GM12864 (cell line): ENCODE measurements around the gene ANK2.

Experiments
- DNase-seq: peaks from one replicate; pipeline ENCODE4 v3.0.0-alpha.2; 2011; ENCODE audit warnings: low read depth
- H3K4me3 ChIP-seq: 2 replicates; pipeline ENCODE4 v1.5.1; 2011; ENCODE audit warnings: mild to moderate bottlenecking, low read depth, low read length, control low read depth
- TF ChIP-seq, protein P1 (sequence below): IDR thresholded peaks from 2 replicates; pipeline ENCODE4 v1.5.1; 2011; ENCODE audit warnings: low read depth, mild to moderate bottlenecking, moderate library complexity, low read length, control low read depth, inconsistent platforms; ENCODE audit errors: missing control alignments

The ANK2 gene

DNA sequence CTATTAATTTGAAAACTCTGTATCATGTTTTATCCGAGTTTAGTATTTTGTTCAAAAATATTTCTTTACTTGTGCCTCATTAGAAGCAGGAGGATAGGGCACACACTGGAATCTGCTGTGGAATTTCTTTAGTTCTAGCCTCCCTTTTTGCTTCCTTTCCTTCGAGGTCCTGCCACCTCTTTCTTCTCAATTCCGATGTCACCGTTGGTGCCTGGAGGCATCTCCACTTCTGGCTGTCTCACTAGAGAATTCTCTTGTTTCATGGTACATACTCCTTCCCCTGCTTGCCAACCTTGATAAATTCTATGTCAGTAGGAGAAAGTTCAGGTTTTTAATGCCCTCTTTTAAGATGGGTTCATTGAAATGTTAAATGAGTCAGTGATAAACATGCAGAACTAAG, 140.1 kb downstream of the ANK2 start:
- no peak for DNase-seq
- TF ChIP-seq, protein P1, sequence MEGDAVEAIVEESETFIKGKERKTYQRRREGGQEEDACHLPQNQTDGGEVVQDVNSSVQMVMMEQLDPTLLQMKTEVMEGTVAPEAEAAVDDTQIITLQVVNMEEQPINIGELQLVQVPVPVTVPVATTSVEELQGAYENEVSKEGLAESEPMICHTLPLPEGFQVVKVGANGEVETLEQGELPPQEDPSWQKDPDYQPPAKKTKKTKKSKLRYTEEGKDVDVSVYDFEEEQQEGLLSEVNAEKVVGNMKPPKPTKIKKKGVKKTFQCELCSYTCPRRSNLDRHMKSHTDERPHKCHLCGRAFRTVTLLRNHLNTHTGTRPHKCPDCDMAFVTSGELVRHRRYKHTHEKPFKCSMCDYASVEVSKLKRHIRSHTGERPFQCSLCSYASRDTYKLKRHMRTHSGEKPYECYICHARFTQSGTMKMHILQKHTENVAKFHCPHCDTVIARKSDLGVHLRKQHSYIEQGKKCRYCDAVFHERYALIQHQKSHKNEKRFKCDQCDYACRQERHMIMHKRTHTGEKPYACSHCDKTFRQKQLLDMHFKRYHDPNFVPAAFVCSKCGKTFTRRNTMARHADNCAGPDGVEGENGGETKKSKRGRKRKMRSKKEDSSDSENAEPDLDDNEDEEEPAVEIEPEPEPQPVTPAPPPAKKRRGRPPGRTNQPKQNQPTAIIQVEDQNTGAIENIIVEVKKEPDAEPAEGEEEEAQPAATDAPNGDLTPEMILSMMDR = no peak
- H3K4me3 ChIP-seq = no peak overlapping the region

DNA sequence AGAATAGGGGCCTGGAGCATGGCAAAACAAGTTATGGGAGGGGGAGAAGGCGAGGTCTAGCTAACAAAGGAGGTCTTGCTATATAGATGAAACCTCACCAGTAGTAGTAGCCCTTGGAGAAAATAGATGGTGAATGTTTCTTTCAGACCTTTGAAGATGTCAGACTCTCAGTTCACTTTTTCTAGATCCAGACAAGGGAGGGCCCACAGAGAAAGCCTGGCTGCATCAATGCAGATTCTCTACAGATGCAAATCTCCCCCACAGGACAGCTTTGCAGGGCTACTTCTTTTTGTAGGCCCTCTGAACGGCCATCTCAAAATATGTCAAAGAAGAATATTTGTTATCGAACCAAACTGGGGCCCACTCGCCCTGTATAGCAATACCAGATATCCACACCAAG, 159.7 kb downstream of the ANK2 start:
- H3K4me3 ChIP-seq = no peak overlapping the region
- no peak for DNase-seq
- TF ChIP-seq, protein P1 = no peak

DNA sequence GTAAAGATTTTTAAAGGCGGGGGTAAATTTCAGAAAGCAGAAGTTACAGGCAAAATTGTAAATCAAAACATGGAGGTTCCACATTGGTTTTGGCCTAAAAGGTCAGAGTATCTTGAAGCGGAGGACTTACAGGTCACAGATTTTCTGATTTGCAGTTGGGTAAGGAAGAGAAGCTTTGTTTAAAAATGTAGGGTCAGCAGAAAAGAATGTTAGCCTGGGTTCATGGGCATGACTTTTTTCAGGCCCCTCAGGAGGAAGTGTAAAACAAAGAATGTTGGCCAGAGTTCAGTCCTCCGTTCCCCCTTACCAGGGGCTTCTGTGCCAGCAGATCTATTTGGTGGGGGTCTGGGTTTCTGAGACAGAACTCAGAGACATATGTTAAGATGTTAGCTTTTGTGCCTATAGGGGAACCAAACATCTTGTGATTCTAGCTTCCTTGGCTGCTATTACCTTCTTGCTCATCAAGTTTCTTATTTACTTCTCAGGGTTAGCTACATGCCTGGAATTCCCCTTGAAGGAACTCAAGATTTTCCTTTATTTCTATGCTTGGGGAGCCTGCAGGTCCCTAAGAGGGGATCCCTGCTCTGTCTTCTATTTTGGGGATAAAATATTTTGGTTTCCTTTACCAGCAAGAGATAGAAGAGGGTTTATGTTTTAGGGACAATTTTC, 160.3 kb downstream of the ANK2 start:
- TF ChIP-seq, protein P1 = no peak
- no peak overlapping the region for H3K4me3 ChIP-seq
- DNase-seq = no peak

DNA sequence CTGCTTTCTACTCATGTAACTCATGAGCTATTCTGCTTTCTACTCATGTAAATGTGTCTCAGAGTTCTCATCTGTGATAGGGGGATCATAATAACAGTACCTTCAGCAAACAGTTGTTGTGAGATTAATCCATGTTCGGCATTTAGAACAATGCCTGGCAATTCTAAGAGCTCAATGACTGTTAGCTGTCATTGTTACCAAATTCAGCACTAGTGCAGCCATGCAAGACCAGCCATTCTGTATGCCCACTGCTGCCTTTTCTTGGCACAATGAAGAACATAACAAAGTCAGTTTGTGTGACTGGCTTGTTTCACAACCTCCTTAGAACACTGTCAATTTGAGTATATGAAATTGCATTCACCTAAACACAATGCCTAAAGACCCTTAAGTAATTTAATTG, 163.2 kb downstream of the ANK2 start:
- TF ChIP-seq, protein P1 = no peak
- DNase-seq = no peak
- H3K4me3 ChIP-seq = no peak overlapping the region

DNA sequence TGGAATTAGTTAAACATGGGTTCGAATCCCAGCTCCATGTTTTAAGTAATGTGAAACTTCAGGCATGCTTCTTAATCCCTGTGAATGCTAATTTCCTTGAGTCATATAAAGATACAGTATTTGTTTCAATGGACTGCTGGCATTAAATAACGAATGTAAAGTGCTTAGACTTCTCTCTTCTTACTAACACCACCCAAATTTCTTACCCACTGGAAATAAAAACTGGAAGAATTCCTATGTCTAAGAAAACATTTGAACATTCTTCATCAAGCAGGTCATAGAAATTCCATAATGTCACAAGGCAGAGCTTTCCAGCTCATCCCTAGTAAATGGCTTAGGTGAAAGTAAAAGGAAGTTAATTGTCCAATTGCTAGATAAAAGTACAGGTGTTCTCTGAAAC, 172.5 kb downstream of the ANK2 start:
- no peak overlapping the region for H3K4me3 ChIP-seq
- DNase-seq = no peak

DNA sequence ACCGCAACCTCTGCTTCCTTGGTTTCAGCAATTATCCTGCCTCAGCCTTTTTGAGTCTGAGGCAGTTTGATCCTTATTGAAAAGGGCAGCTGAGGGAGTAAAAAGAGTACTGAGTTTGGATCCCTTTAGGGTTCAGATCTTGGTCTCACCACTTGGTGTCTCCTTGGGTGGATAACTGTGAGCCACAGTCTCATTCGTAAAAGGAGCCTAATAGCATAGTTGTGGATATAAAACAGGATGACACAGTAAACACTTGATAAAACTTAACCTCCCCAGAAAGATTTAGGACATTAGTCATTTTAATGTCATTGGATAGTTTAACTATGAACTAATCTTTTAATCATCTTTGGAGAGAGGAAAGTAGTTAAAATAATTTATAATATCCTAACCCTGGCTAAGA, 173.0 kb downstream of the ANK2 start:
- no peak overlapping the region for H3K4me3 ChIP-seq
- TF ChIP-seq, protein P1 = no peak
- no peak for DNase-seq

More for the DNA sequence above, 172.5 kb downstream of the ANK2 start:
- TF ChIP-seq, protein P1 = no peak

DNA sequence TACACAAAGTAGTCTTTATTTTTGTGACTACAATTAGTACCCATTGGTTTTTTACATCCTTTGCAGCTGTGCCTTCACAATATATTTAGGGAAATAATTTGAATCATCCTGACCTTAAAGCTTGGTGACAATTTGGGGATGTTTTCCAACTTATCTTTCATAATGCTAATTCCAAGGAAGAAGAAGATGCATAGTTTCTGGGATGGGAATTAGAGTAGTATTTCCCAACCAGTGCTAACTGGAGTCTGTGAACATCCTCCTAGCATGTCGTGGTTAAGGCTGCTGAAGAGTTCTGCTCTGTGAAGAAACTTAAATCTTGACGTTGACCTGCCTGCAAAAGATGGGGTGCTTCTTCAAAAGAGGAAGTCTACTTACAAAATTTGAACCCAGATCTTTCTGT, 173.5 kb downstream of the ANK2 start:
- H3K4me3 ChIP-seq = no peak overlapping the region
- no peak for DNase-seq
- TF ChIP-seq, protein P1 = no peak
